Measurements from ENCODE around the gene COMMD8. TPM values are rescaled to one million over a fixed set of nuclear protein-coding genes. Genes with fewer than 3 reads are reported as not detected.

The COMMD8 gene
- total RNA-seq, 1 experiment from 2014 or later = 19.9 TPM

DNA sequence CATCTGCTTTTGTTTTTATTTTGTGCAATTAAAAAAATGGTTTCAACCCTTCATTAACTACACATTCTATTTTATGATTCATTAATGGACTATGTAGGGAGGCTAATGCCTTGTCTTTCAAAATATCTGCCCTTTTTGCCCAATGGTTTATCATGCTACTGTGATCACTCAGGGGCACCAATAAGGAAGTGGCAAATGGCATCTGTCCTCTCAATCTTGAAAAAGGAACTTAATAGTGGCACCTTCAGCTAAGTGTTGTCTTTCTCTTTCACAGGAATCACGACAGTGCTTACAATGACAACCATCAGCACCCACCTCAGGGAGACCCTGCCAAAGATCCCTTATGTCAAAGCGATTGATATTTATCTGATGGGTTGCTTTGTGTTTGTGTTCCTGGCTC, 57.1 kb downstream of the COMMD8 start (continued):
- TF ChIP-seq, protein P1, sequence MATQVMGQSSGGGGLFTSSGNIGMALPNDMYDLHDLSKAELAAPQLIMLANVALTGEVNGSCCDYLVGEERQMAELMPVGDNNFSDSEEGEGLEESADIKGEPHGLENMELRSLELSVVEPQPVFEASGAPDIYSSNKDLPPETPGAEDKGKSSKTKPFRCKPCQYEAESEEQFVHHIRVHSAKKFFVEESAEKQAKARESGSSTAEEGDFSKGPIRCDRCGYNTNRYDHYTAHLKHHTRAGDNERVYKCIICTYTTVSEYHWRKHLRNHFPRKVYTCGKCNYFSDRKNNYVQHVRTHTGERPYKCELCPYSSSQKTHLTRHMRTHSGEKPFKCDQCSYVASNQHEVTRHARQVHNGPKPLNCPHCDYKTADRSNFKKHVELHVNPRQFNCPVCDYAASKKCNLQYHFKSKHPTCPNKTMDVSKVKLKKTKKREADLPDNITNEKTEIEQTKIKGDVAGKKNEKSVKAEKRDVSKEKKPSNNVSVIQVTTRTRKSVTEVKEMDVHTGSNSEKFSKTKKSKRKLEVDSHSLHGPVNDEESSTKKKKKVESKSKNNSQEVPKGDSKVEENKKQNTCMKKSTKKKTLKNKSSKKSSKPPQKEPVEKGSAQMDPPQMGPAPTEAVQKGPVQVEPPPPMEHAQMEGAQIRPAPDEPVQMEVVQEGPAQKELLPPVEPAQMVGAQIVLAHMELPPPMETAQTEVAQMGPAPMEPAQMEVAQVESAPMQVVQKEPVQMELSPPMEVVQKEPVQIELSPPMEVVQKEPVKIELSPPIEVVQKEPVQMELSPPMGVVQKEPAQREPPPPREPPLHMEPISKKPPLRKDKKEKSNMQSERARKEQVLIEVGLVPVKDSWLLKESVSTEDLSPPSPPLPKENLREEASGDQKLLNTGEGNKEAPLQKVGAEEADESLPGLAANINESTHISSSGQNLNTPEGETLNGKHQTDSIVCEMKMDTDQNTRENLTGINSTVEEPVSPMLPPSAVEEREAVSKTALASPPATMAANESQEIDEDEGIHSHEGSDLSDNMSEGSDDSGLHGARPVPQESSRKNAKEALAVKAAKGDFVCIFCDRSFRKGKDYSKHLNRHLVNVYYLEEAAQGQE (IDR thresholded peaks at IDR 0.05; ENCODE audit: low read depth) = no peak

Other genes with a start within 250 kb of the COMMD8 start
- gene ATP10D, start 21.6 kb upstream of the COMMD8 start, total RNA-seq (2021; ENCODE audit: unreplicated experiment) = 5.1 TPM

Data from HCT116 (cell line).